GM20000 (cell line): ENCODE measurements around the gene PRKG1.

Experiments
- DNase-seq: peaks from one replicate; pipeline ENCODE4 v3.0.0; 2012; ENCODE audit warnings: low spot score
- TF ChIP-seq, protein P1 (sequence below): IDR thresholded peaks from 2 replicates; pipeline ENCODE4 v1.5.1; 2012; ENCODE audit warnings: mild to moderate bottlenecking, control low read depth; ENCODE audit errors: extremely low read depth, missing control alignments

PRKG1 gene

DNA sequence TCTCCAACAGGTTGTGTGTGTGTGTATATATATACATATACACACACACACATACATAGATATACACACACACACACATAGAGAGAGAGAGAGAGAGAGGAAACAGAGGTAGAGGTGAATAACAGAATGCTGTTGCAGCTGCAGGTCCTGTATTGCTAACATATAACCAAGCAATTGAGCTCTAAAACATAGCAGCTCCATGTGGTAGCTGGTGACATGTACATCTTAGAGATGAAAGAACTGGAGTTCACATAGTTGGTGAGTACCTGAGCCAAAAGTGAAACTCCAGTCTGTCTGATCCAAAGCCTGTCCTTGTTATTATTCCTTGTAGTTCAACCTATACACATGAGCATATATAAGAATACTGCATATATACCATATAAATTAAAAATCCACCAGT lies 778.0 kb downstream of the PRKG1 start:
- DNase-seq, result no peak
- TF ChIP-seq, protein P1, sequence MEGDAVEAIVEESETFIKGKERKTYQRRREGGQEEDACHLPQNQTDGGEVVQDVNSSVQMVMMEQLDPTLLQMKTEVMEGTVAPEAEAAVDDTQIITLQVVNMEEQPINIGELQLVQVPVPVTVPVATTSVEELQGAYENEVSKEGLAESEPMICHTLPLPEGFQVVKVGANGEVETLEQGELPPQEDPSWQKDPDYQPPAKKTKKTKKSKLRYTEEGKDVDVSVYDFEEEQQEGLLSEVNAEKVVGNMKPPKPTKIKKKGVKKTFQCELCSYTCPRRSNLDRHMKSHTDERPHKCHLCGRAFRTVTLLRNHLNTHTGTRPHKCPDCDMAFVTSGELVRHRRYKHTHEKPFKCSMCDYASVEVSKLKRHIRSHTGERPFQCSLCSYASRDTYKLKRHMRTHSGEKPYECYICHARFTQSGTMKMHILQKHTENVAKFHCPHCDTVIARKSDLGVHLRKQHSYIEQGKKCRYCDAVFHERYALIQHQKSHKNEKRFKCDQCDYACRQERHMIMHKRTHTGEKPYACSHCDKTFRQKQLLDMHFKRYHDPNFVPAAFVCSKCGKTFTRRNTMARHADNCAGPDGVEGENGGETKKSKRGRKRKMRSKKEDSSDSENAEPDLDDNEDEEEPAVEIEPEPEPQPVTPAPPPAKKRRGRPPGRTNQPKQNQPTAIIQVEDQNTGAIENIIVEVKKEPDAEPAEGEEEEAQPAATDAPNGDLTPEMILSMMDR, result no peak

DNA sequence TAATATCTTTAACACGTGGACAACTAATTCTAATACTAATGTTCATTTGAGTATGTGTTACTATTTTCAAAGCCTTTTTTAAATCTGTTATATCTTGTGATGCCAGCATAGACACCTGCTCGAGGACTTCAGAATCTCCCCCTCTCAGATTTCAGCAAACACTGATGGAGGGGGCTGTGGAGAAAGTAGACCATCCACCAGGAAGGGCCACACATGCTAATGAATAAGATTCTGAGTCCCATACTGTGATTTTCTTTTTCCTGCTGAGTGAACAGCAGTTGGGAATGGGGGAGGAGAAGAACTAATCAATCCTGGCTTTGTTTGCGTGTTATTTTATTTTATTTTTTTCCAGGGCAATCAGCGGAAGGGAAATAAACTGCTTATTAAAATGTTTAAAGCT lies 783.0 kb downstream of the PRKG1 start:
- DNase-seq, result no peak
- TF ChIP-seq, protein P1, result no peak

DNA sequence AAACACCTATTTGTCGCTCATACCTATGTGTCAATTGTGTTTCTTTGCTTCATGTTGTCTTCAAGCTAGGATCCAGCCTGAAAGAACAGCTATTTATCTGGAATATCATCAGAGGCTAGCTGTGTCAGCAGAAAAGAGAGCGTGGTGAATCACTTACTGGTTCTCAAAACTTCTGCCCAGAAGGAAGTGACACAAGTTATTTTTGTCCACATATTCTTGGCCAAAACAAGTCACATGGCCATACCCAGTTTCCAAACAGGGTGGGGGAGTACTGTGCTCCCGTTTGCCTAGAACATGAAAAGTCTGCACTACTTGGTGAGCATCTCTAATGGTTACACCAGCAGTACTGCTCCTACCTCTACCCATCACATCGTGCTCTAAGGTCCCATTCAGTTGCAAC lies 786.0 kb downstream of the PRKG1 start:
- no peak for DNase-seq

DNA sequence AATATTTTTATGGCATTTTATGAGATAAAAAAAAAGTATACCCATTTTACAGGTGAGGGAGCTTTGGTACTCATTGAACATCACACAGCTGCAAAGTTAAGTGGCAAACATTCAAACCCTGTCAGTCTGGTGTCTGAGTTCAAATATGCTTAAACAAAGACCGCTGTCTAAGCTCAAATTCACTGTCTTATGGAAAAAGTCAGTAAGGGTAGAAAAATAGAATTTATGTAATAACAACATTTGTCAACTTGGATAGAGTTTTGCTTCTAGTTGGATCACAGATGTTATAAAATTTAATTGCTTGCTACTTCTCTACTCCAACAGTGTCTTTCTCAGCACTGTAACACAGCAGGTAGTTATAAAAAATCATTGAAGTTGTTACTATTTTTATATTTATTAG lies 786.8 kb downstream of the PRKG1 start:
- DNase-seq, result no peak
- TF ChIP-seq, protein P1, result no peak

More for the DNA sequence above, 786.0 kb downstream of the PRKG1 start:
- TF ChIP-seq, protein P1, result no peak

DNA sequence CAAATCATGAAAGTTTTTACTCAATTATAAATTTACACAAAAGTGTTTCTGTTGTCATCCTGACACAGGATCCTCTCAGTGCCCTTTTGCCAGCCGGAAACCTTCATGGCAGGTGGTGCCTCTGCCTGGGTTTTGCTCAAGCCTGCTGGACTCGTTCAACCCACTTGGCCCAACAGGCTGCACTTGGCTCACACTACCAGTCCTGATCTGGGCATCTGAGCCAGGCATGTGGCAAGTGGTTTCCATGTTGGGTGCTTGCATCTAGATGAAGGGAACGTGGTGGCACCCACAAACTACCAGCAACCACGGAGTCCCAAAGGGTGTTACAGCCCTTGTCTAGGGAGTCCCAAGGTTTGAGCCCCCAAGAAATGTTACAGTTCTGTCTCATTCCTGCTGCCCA lies 787.4 kb downstream of the PRKG1 start:
- DNase-seq, result no peak
- TF ChIP-seq, protein P1, result no peak

DNA sequence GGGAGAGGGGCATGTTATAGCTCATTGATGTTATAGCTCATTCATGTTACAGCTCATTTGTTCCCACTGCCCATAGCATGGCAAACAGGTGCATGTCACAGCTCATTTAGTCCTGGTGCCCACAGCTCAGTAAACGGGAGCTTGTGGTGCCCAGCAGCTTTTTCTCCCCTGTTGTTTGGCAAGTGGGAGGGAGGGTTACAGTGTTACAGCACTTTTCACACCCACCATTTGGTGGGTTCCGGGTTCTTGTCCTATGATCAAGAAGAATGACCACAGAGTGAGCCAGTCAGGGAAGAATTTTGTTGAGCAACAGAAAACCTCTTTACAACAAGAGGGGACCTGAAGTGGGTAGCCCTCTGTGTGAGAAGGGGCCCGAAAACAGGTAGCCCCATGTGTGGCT lies 787.9 kb downstream of the PRKG1 start:
- no peak for DNase-seq
- TF ChIP-seq, protein P1, result no peak

DNA sequence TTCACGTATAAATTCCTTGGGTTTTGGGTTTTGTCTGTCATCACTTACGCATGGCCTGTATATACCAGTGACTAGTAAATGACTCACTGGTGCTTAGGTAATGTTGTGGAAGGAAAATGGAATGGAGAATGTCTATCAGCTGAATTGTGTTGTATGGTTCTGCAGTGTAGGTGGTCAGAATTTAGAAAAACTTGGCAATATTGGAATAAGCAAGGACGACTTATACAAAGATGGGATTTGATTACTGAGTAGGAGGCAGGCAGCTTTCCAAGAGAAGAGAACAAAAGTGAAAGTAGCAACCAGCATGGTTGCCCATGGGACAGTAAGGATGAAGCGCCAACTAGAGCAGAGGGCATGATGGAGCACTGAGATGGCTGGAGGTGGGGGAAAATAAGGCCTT lies 793.7 kb downstream of the PRKG1 start:
- DNase-seq, result no peak
- TF ChIP-seq, protein P1, result no peak

DNA sequence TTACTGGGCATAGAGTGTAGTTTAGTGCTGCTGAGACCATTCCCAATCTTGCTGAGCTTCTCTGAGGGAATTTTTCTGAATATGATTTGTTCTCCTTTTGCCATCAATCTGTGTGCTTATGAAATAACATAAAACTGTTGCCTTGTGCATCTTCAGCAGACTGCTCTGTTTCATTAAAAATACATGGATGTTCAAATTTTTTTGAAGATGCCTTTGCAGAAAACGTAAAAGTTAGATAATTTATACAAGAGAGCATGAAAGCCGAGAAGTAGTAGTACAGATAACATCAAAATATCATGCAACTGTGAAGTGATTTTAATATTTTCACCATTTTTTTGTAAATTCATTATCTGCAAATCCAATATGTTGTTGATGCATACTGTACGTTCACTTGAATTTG lies 799.8 kb downstream of the PRKG1 start:
- DNase-seq, result no peak
- TF ChIP-seq, protein P1, result no peak
